ENCODE results near the gene DSCAM. TPM values are rescaled to one million over a fixed set of nuclear protein-coding genes. Genes with fewer than 3 reads are reported as not detected.

The DSCAM gene
- total and polyA plus RNA-seq, 2 donors (not counting 3 experiments of a cell fraction or from before 2014, with no cell fraction given), result not detected

DNA sequence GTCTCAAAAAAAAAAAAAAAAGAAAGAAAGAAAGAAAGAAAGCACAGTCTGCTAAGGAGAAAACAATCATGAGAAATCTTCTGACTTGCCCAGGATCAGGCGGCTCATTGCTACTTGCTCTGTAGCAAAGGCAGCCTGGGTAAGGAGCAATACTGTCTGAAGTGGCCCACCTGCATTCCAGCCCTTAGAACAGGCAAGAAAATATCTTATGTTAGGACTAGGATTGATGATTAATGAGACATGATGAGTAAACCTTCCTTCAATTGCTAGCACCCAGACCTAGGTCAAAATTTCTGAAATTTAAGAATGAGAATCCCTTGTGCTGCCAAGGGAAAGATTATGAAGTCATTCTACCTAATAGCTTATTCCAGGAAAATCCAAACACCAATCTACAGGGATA is 140.8 kb downstream of the DSCAM start:
- Histone ChIP-seq H3K27ac (ENCODE audit: insufficient read depth, low read depth, low read length) (no peak overlapping the region), H3K27me3 (ENCODE audit: control insufficient read depth in 2 of 2, insufficient read depth in 2 of 2, low read length in 2 of 2) (no peaks in the 10 kb centered on the region), H3K4me2 (ENCODE audit: insufficient read depth, low read length) (no peak overlapping the region), H3K9ac (replicated peaks; ENCODE audit: extremely low read depth, insufficient read depth, low read length) (no peak overlapping the region), H3K79me2 (ENCODE audit: control insufficient read depth, insufficient read depth, low read length) (no peaks in the 10 kb centered on the region), H3K9me3 (replicated peaks; ENCODE audit: control insufficient read depth, insufficient read depth, low read length) (no peaks in the 10 kb centered on the region), H3K4me1 (ENCODE audit: control insufficient read depth, extremely low read depth, insufficient read depth, low read length) (no peaks in the 10 kb centered on the region), H3K9me1 (replicated peaks; ENCODE audit: control insufficient read depth, extremely low read depth, insufficient read depth, low read length) (no peaks in the 10 kb centered on the region), H3K4me3 (replicated peaks in 1 of 3; ENCODE audit: insufficient read depth in 1 of 3, low read depth in 1 of 3, low read length in 3 of 3) (no peak overlapping the region), H3K36me3 (ENCODE audit: control insufficient read depth in 2 of 2, extremely low read depth in 1 of 2, insufficient read depth in 2 of 2, low read length in 2 of 2) (no peaks in the 10 kb centered on the region), H4K20me1 (replicated peaks; ENCODE audit: control insufficient read depth, extremely low read depth, insufficient read depth, low read length) (no peaks in the 10 kb centered on the region), H2AFZ (ENCODE audit: low read depth, low read length) (no peak overlapping the region)
- FAIRE-seq (no peak), DNase-seq (ENCODE audit: low read depth, low spot score) (no peak)
- ChIA-PET POLR2A (no interaction called here), CTCF (no interaction called here)
- BruUV-seq (replicated peaks), result no TSS peak
- dilution Hi-C loops (cut with MboI; ENCODE audit: extremely low pct_ligation_motif_present, low sequenced_read_pairs) (no loop called here), intact Hi-C loops (cut with micrococcal nuclease) (no loop called here)
- no peak for TF ChIP-seq FOS (IDR thresholded peaks at IDR 0.05; ENCODE audit: borderline replicate concordance, insufficient read depth, low read length)
- no peak for TF ChIP-seq POLR2AphosphoS5 (IDR thresholded peaks at IDR 0.05; ENCODE audit: insufficient read depth, low read depth, low read length)
- no peak for TF ChIP-seq GATA2 (IDR thresholded peaks at IDR 0.05; ENCODE audit: insufficient read depth, insufficient read length, low read depth, low read length)
- TF ChIP-seq, protein P1, sequence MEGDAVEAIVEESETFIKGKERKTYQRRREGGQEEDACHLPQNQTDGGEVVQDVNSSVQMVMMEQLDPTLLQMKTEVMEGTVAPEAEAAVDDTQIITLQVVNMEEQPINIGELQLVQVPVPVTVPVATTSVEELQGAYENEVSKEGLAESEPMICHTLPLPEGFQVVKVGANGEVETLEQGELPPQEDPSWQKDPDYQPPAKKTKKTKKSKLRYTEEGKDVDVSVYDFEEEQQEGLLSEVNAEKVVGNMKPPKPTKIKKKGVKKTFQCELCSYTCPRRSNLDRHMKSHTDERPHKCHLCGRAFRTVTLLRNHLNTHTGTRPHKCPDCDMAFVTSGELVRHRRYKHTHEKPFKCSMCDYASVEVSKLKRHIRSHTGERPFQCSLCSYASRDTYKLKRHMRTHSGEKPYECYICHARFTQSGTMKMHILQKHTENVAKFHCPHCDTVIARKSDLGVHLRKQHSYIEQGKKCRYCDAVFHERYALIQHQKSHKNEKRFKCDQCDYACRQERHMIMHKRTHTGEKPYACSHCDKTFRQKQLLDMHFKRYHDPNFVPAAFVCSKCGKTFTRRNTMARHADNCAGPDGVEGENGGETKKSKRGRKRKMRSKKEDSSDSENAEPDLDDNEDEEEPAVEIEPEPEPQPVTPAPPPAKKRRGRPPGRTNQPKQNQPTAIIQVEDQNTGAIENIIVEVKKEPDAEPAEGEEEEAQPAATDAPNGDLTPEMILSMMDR (IDR thresholded peaks at IDR 0.05; ENCODE audit: extremely low read depth in 1 of 2, insufficient read depth in 1 of 2, low read depth in 1 of 2, low read length in 2 of 2), result no peak
- no peak for TF ChIP-seq POLR2A (IDR thresholded peaks at IDR 0.05; ENCODE audit: low read depth, low read length)
- no peak for TF ChIP-seq MYC (IDR thresholded peaks at IDR 0.05; ENCODE audit: low read depth, low read length)
- TF ChIP-seq JUN (IDR thresholded peaks at IDR 0.05; ENCODE audit: borderline replicate concordance, insufficient read depth, insufficient read length, low read depth), result no peak

DNA sequence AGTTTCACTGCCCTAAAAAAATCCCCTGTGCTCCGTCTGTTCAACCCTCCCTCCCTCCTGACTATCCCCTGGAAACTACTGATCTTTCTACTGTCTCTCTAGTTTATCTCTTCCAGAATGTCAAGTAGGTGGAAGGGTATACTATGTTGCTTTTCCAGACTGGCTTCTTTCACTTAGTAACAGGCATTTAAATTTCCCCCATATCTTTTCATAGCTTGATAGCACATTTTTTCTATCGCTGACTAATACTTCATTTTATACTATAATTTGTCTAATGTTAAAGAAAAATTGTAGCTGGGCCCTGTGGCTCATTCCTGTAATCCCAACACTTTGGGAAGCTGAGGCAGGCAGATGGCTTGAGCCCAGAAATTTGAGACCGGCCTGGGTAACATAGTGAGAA is 142.8 kb downstream of the DSCAM start:
- H2AFZ ChIP-seq (ENCODE audit: low read depth, low read length), result no peak overlapping the region
- no peaks in the 10 kb centered on the region for H3K4me1 ChIP-seq (ENCODE audit: control insufficient read depth, extremely low read depth, insufficient read depth, low read length)
- no peak overlapping the region for H3K9ac ChIP-seq (replicated peaks; ENCODE audit: extremely low read depth, insufficient read depth, low read length)
- peaks cover 2% of the 10 kb centered on the region for H3K9me3 ChIP-seq (replicated peaks; ENCODE audit: control insufficient read depth, insufficient read depth, low read length)
- dilution Hi-C loops (cut with MboI; ENCODE audit: extremely low pct_ligation_motif_present, low sequenced_read_pairs), result no loop called here
- TF ChIP-seq POLR2A (IDR thresholded peaks at IDR 0.05; ENCODE audit: low read depth, low read length) (no peak), JUN (IDR thresholded peaks at IDR 0.05; ENCODE audit: borderline replicate concordance, insufficient read depth, insufficient read length, low read depth) (no peak), EZH2 (IDR thresholded peaks at IDR 0.05; ENCODE audit: borderline replicate concordance, low read depth, low read length, severe bottlenecking) (no peak), MYC (IDR thresholded peaks at IDR 0.05; ENCODE audit: low read depth, low read length) (no peak), POLR2AphosphoS5 (IDR thresholded peaks at IDR 0.05; ENCODE audit: insufficient read depth, low read depth, low read length) (no peak), FOS (IDR thresholded peaks at IDR 0.05; ENCODE audit: borderline replicate concordance, insufficient read depth, low read length) (no peak), GATA2 (IDR thresholded peaks at IDR 0.05; ENCODE audit: insufficient read depth, insufficient read length, low read depth, low read length) (no peak)
- TF ChIP-seq, protein P1 (IDR thresholded peaks at IDR 0.05; ENCODE audit: extremely low read depth in 1 of 2, insufficient read depth in 1 of 2, low read depth in 1 of 2, low read length in 2 of 2), result no peak
- TF ChIP-seq, protein P2, sequence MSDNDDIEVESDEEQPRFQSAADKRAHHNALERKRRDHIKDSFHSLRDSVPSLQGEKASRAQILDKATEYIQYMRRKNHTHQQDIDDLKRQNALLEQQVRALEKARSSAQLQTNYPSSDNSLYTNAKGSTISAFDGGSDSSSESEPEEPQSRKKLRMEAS (IDR thresholded peaks at IDR 0.05; ENCODE audit: insufficient read depth, insufficient read length), result no peak
- no peaks in the 10 kb centered on the region for H3K9me1 ChIP-seq (replicated peaks; ENCODE audit: control insufficient read depth, extremely low read depth, insufficient read depth, low read length)
- FAIRE-seq (no peak), DNase-seq (ENCODE audit: low read depth, low spot score) (no peak)
- no peaks in the 10 kb centered on the region for H3K79me2 ChIP-seq (ENCODE audit: control insufficient read depth, insufficient read depth, low read length)
- BruUV-seq (replicated peaks), result no TSS peak
- H3K36me3 ChIP-seq (ENCODE audit: control insufficient read depth in 2 of 2, extremely low read depth in 1 of 2, insufficient read depth in 2 of 2, low read length in 2 of 2), result no peaks in the 10 kb centered on the region
- H3K4me3 ChIP-seq (replicated peaks in 1 of 3; ENCODE audit: insufficient read depth in 1 of 3, low read depth in 1 of 3, low read length in 3 of 3), result no peak overlapping the region
- ChIA-PET POLR2A (no interaction called here), CTCF (no interaction called here)
- intact Hi-C loops (cut with micrococcal nuclease), result no loop called here
- no peaks in the 10 kb centered on the region for H3K27me3 ChIP-seq (ENCODE audit: control insufficient read depth in 2 of 2, insufficient read depth in 2 of 2, low read length in 2 of 2)
- no peaks in the 10 kb centered on the region for H4K20me1 ChIP-seq (replicated peaks; ENCODE audit: control insufficient read depth, extremely low read depth, insufficient read depth, low read length)
- H3K4me2 ChIP-seq (ENCODE audit: insufficient read depth, low read length), result no peak overlapping the region
- no peak overlapping the region for H3K27ac ChIP-seq (ENCODE audit: insufficient read depth, low read depth, low read length)
